Measurements from ENCODE around the gene SERPINE3. TPM values are rescaled to one million over a fixed set of nuclear protein-coding genes. Genes with fewer than 3 reads are reported as not detected.

Gene SERPINE3
- total RNA-seq, 1 experiment from 2014 or later = not detected

GRCh38 chr13:51397262-51397941 is 57.9 kb downstream of the SERPINE3 start:
- in situ Hi-C loops (cut with HindIII; ENCODE audit: low pct_unique_long_range_greater_than_20kb, low sequenced_read_pairs) = no loop called here
- DNase-seq (ENCODE audit: low read depth, low spot score) = peak; percentile 36

- in situ Hi-C loops (cut with HindIII; ENCODE audit: low pct_unique_long_range_greater_than_20kb, low sequenced_read_pairs) = no loop called here
- DNase-seq (ENCODE audit: low read depth, low spot score) = no peak
These were observed 65.7 kb downstream of the SERPINE3 start for GRCh38 chr13:51405176-51405575.

GRCh38 chr13:51412431-51412830 is 72.9 kb downstream of the SERPINE3 start:
- in situ Hi-C loops (cut with HindIII; ENCODE audit: low pct_unique_long_range_greater_than_20kb, low sequenced_read_pairs) = no loop called here
- DNase-seq (ENCODE audit: low read depth, low spot score) = no peak

Small RNA genes lying within 50 kb of the gene (small RNA-seq; reads per million reads assigned to genes)
- gene MIR5693 = 0 reads per million in 2 experiments

Other genes with a start within 250 kb of the SERPINE3 start
- gene C13orf42, start 228.4 kb upstream of the SERPINE3 start, total RNA-seq (2014; rRNA removed; shearing (Covaris generic)) = not detected in 2 replicates
- 6.8 and 7.1 TPM in 2 replicates for gene FAM124A, start 117.3 kb upstream of the SERPINE3 start, total RNA-seq (2014; rRNA removed; shearing (Covaris generic))
- gene INTS6, start 113.3 kb downstream of the SERPINE3 start, total RNA-seq (2014; rRNA removed; shearing (Covaris generic)) = 41.8 and 43.6 TPM in 2 replicates
- gene WDFY2, start 244.8 kb downstream of the SERPINE3 start, total RNA-seq (2014; rRNA removed; shearing (Covaris generic)) = 1.9 and 2.0 TPM in 2 replicates

Measured in SK-MEL-5 (cell line).